Cardiac muscle cell (in vitro differentiated cells and primary cell): ENCODE results near the gene MAEA. TPM values are rescaled to one million over a fixed set of nuclear protein-coding genes. Genes with fewer than 3 reads are reported as not detected.

Experiments
- DNase-seq, 2 donors: peaks; one replicate each; pipeline versions ENCODE4 v3.0.0 to v3.0.0-alpha.2; 2010 to 2017; ENCODE audit warnings: low read depth in 1 of 2, low spot score in 1 of 2
- H3K27ac ChIP-seq: fragments of 200-600 bp; sonication (generic); 2 replicates; pipeline ENCODE4 v1.5.1; 2016
- H3K27me3 ChIP-seq: fragments of 200-600 bp; sonication (generic); 2 replicates; pipeline ENCODE4 v1.6.0; 2016; ENCODE audit warnings: control low read depth
- H3K36me3 ChIP-seq: fragments of 200-600 bp; sonication (generic); 2 replicates; pipeline ENCODE4 v1.5.1; 2016; ENCODE audit warnings: control low read depth
- H3K4me1 ChIP-seq: fragments of 200-600 bp; sonication (generic); 2 replicates; pipeline ENCODE4 v1.8.1; 2017; ENCODE audit warnings: low read depth, mild to moderate bottlenecking, mixed run types
- H3K4me3 ChIP-seq: fragments of 200-600 bp; sonication (generic); 2 replicates; pipeline ENCODE4 v1.5.1; 2016; ENCODE audit warnings: mild to moderate bottlenecking
- H3K9me3 ChIP-seq: fragments of 200-600 bp; sonication (generic); 2 replicates; pipeline ENCODE4 v1.5.1; 2017; ENCODE audit warnings: low read depth, mild to moderate bottlenecking, control low read depth
- CTCF ChIP-seq: IDR thresholded peaks from 2 replicates; pipeline ENCODE4 v1.5.1; 2012; ENCODE audit warnings: low read depth, mild to moderate bottlenecking, low read length
- polyA plus RNA-seq: library from polyadenylated mRNA; unstranded; fragments of >200 nt; fragmentation: Nextera tagmentation; extraction: Ambion mirVana; gene quantifications from 2 replicates; pipeline ENCODE4 v1.2.1, GENCODE V29; 2016
- total RNA-seq: library from RNA; depleted of rRNA; stranded (reverse); fragments of >200 nt; gene quantifications from 2 replicates; pipeline ENCODE4 v1.2.3, GENCODE V29; 2016

Gene MAEA
- total and polyA plus RNA-seq, 2 experiments from 2014 or later, result 76.8 to 85.0 TPM

GRCh38 chr4:1246111-1246881 lies 43.4 kb upstream of the MAEA start:
- DNase-seq, result no peak
- TF ChIP-seq CTCF, result no peak
- peaks cover 14% of the 10 kb centered on the region for H3K4me1 ChIP-seq

GRCh38 chr4:1246901-1247863 lies 42.5 kb upstream of the MAEA start:
- no peak for TF ChIP-seq CTCF
- DNase-seq, result peak; percentile 27 to 32
- Histone ChIP-seq H3K27me3 (no peaks in the 10 kb centered on the region), H3K4me1 (peaks cover 14% of the 10 kb centered on the region), H3K27ac (peak overlapping the region; percentile 95), H3K36me3 (no peaks in the 10 kb centered on the region), H3K9me3 (no peaks in the 10 kb centered on the region), H3K4me3 (peak overlapping the region; percentile 97)

More at GRCh38 chr4:1246111-1246881, 43.4 kb upstream of the MAEA start:
- Histone ChIP-seq H3K36me3 (no peaks in the 10 kb centered on the region), H3K9me3 (no peaks in the 10 kb centered on the region), H3K4me3 (no peak overlapping the region), H3K27ac (no peak overlapping the region), H3K27me3 (no peaks in the 10 kb centered on the region)

GRCh38 chr4:1247864-1248244 lies 41.8 kb upstream of the MAEA start:
- H3K9me3 ChIP-seq, result no peaks in the 10 kb centered on the region
- H3K27me3 ChIP-seq, result no peaks in the 10 kb centered on the region
- H3K27ac ChIP-seq, result peak overlapping the region; percentile 95
- no peaks in the 10 kb centered on the region for H3K36me3 ChIP-seq
- peak overlapping the region; percentile 97 for H3K4me3 ChIP-seq
- no peak for TF ChIP-seq CTCF
- H3K4me1 ChIP-seq, result peaks cover 14% of the 10 kb centered on the region
- peak in 1 of 2 donors; percentile 62 for DNase-seq

- Histone ChIP-seq H3K4me1 (peaks cover 14% of the 10 kb centered on the region), H3K9me3 (no peaks in the 10 kb centered on the region), H3K27me3 (no peaks in the 10 kb centered on the region), H3K27ac (peak within 1 kb of the TSS; percentile 95), H3K36me3 (no peaks in the 10 kb centered on the region), H3K4me3 (peak within 1 kb of the TSS; percentile 97)
- DNase-seq, result peak; percentile 88 to 91
- TF ChIP-seq CTCF, result no peak
Measured at GRCh38 chr4:1248245-1249147, 41.2 kb upstream of the MAEA start, which contains the start of gene CTBP1. TSS of gene CTBP1 (minus strand) at chr4:1249130. CDS start at chr4:1241331, 7,799 bp downstream.
